KG1 (cell line): ENCODE results near the gene TNNI2.

Experiments used
- DNase-seq: peaks from one replicate; lab custom pipeline; 2025; lab: John Stamatoyannopoulos, UW

The TNNI2 gene

DNA sequence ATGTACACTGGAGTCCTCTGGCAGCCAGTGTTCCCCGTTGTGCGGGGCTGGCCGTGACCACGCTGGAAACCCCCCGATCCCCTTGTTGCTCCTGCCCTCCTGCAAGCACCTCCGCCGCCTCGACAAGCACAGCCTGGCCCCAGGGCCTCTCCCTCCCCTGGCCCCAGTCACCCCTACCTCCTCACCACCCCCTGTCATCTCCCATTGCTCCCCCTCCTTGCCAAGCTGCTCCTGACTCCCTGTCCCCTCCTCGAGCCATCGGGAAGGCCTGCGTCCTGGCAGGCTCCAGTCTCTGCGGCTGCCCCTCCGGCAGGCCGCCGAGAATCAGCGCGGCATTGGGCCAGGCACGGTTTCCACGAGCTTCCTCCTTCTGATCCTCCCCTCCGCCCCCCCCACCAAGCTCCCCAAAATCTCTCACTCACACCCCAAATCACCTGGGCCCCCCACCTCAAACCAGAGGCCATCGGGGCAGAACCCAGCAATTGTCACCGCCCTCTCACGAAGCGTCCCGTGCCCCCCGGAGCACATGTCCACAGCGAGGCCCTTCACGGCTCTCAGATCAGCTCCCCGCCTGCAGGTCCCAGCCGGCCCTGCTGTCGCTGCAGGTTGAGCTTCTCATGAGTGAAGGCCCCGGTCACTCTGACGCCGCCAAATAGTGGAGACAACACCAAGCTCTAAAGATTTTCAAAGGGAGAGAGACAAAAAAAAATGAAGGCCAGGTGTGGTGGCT is 8.4 kb downstream of the TNNI2 start:
- DNase-seq: no peak

DNA sequence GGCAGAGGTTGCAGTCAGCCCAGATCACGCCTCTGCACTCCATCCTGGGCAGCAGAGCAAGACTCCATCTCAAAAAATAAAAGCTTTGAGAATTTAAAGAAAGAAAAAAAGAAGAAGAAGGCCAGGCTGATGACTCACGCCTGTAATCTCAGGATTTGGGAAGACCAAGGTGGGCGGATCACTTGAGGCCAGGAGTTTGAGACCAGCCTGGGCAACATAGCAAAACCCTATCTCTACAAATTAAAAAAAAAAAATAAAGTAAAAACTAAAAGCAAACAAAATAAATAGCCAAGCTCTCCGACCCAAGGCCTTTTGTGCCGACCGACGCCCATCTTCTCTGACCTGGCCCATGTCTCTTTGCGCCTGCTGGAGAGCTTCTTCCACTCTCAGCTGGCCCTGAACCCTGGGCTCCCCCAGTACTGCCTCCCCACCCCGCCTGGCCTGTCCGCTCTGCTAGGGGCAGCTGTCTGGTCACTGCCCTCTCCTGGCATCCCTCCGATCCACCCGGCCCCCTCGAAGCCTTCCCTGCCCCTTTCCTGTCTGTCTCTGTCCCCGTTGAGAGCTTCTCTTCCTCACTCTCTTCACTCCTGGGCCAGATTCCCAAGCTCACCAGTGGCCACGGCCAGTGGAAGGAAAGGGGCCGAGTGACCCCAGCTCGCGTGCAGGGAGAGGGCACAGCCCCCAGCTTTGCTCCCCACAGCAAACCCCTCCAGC is 9.3 kb downstream of the TNNI2 start:
- no peak for DNase-seq

DNA sequence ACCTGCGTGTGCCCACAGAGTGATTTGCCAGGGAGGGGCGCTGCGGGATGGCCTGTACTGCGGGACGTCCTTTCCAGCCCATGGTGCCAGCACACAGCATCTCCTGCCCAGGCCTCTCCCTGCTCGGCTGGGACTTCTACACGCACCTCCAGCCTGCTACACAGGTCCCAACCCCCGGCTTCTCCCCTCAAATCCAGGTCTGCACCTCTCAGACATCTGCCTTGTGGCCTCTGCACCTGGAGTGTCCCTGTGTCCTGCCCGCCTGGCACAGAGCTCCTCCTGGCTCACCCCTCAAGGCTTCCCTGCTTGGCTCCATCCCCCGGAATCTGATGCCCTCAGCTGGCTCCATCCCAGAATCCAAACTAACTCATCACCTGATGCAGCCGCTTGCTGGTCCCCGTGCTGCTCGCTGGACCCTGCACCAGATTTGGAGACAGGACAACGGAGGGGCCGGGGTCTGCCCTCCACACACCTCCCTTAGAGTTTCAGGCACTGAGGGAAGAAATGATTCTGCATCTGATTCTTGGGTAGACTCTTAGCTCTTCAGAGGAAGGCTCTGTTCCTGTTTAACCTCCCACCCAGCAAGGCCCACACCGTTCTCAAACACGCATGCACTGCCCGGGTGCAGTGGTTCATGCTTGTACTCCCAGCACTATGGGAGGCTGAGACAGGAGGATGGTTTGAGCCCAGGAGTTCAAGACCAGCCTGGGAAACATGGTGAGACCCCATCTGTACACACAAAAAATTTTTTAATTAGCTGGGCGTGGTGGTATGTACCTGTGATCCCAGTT is 10.1 kb downstream of the TNNI2 start:
- no peak for DNase-seq

GRCh38 chr11:1851468-1852180 is 12.8 kb downstream of the TNNI2 start:
- no peak for DNase-seq

DNA sequence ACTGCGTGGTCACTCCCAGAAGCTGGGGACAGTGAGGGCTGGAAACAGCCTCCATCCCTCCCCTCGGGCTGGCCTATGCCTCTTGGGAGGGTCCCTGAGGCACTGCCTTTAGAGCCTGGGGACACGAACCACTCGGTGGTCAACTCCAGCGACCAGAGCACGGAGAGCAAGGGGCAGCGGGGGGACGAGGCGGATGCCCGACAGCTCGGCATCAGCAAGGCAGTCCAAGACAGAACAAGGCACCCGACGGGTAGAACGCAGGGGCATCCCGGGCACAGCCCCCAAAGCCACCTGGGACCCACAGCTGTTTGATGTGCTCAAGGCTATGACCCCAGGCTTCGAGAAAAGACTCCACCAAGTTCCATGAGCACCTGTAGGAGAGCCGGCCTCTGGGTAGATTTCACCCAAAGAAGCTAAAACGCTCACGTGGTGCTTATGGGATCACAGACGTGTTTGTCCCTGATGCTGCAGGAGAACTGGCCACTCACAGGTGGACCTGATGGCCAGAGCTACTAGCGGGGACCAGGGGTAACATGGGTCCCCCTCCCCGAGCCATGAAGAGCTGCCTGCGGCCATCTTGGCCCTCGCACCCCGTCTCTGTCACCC is 13.6 kb downstream of the TNNI2 start:
- DNase-seq: peak; percentile 54

- no peak for DNase-seq
Observed at GRCh38 chr11:1852877-1853276, 14.1 kb downstream of the TNNI2 start, which contains the start of gene LSP1. Gene LSP1, plus strand, starts transcription at chr11:1853084. Its CDS starts 61 bp downstream, at chr11:1853145.

DNA sequence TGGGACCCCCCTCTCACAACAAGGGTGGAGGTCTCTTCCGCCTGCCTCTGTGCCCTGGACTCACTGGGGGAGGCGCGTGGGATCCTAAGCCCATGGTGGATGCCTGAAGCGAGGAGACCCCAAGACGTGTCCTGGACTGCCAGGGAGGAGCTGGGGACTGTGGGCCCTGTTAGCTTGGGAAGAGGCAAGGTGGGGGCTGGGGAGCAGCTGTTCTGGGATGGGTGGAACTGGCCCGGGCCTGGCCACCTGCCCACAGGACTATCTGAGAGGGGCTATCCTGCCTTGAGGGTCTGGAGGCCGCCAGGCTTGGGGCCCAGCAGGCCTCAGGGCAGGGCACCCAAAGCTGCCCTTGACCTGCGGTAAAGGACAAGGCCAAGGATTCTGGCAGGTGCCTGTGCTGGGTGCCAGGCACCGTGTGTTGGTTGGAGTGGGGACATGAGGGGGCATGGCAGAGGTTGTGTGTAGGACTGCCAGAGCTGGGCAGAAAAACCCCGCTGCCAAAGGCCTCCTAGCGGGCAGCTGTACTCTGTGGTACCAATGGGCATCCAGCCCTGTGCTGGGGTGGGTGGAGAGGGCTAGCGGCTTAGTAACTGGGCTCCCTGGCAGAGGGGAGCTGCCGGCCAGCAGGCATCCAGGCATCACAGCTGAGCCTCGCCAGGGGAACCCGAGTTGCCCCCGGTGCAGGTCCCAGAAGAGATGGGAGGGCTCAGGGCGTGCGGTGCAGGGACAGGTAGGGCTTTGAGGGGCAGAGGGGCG is 14.8 kb downstream of the TNNI2 start:
- DNase-seq: peak; percentile 19

DNA sequence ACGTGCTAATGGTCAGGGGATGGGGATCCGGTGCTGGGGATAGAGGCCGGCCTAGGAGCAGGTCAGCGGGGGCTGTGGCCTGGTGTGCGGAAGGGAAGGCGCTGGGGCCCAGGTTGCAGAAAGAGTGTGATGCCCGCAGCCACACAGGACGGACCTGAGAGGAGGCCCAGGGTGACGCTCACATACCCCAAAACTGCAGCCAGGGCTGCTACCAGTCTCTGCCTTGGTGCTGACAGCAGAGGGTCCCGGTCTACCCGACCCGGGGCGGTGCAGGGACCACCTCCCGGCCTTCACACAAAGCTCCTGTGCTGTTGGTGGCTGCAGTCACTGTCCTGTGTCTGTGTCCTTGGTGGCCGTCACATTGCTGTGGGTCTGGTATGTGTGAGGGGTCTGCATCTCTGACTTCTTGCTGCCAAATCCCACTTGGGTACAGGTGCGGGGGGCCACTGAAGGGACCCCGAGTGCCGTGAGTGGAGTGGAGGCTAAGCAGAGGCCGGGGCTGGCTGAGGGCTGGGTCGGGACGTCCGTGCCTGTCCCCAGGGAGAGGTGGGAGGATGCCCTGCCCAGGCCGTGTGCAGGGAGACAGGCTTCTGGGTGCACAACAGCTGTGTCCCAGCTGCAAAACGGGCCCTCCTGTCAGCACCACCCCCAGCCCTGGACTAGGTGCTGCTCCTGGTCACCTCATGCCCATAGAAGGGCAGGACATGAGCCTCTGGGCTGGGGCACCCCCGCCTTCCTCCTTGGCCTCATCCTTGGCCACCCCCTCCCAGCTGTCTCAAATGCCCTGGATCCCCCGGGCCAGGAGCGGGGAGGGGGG is 15.6 kb downstream of the TNNI2 start:
- DNase-seq: no peak

DNA sequence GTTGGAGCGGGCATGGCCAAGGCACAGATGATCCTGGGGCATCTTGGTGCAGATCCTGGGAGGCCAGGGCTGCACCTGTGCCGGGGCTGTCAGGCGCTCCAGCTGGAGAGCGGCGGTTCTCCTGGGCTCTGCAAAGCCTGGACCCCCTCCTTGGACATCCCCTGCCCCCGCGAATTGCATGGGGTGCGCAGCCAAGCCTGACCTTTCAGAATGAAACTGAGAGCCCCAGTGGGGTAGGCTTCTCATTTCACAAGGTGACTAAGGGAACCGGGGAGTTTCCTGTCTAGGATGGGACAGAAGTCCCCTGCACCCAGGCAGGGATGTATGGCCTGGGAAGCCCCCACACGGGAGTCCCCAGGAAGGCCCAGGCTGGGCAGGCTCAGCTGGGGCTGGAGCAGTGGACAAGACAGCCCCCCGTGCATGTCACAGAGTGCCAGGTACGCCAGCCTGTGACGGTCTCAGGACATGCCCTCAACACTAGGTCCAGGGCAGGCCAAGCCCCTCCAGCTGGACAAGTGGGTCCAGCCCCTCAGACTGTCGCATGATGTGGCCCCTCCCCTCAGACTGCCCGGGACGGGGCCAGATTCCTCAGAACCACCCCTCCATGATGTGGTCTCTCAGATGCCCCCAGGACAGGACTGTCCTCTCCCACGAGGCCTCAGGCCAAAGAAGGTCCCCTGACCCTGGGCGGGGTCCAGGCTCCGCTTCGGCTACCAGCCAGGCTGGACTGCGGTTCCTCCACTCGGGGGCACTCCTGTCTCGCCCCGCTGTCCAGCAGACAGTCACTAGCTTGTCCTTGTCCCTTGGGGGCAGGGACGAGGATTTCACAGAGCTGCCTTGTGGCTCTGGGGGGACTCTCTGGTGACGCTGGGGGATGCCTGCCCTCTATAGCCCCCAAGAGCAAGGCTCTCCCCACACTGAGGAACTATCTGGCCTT is 16.4 kb downstream of the TNNI2 start:
- no peak for DNase-seq

DNA sequence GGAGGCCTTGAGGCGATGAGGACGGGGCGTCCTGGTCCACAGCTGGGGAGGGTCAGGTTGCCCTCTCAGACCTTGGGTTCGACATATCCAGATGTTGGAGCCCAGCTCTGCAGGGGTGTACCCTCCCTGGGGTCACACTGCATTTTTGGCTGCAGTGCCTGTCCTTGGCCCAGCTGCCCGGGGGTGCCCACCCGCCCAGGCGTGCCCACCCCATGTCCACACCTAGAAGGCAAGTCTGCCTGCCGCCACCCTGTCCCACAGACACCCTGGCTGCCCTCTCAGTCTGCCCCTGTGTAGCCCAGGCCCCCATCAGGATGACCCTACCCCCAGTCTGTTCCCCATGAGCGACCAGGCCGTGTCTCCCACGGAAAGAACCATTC is 17.1 kb downstream of the TNNI2 start:
- DNase-seq: no peak

DNA sequence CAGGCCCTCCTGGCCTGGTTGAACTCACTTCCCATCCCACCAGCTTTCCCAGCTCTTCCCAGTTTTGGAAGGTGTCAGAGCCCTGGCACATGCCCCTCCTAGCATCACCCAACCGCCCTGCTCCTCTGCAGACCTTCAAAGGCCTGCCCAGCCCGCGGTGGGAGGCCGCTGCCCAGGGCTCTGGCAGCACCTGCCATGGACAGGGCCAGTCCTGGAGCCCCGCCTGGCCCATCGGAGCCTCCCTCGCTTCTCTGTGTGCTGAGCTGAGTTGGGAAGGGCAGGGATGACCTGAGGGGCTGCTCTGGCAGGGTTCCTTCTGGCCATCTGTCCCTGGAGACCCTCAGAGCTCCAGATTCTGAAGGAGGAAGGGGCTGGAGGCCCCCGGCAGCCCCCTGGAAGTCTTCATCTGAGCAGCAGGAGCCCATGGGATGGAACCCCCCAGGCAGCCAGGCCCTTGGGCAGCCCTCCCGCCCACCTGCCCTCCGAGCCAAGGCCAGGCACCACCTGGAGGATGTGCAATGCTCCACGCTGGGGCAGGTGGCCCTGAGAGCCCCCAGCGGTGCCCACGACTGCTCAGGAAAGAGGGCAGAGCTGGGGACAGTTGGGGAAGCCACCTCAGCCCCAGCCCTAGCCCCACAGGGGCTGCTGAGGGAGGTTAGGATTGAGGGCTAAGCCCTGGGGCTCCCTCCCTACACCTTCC is 17.7 kb downstream of the TNNI2 start:
- DNase-seq: no peak

GRCh38 chr11:1857064-1857463 is 18.3 kb downstream of the TNNI2 start:
- DNase-seq: no peak

GRCh38 chr11:1858154-1858553 is 19.4 kb downstream of the TNNI2 start:
- no peak for DNase-seq

- no peak for DNase-seq
Observed at GRCh38 chr11:1858576-1858975, 19.8 kb downstream of the TNNI2 start.

DNA sequence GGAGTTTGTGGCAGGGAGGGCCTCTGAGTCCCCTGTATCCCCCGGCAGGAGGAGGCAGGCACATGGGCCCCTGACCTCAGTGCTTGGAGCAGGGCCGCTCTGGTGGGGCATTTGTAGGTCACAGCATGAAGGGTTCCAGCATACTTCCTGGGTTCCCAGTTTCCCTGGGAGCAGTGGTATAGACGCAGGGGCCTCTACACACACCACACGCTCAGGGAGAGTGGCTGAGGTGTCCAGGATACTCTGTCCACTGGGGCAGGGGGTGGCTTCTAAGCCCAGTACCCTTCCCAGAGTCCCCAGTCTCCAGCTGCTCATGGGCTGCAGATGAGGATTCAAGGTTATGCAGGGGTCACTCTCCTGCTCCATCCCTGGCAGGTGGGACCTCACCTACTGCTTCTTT is 20.2 kb downstream of the TNNI2 start:
- DNase-seq: no peak

GRCh38 chr11:1860108-1860507 is 21.3 kb downstream of the TNNI2 start:
- no peak for DNase-seq

- no peak for DNase-seq
Observed at GRCh38 chr11:1861435-1862411, 22.9 kb downstream of the TNNI2 start.
